BJ (cell line): Measurements from ENCODE around the gene SNCG. TPM values are rescaled to one million over a fixed set of nuclear protein-coding genes. Genes with fewer than 3 reads are reported as not detected.
"Not testable (repeated sequence)": the region's sequence is repeated elsewhere in the genome, so short reads cannot be mapped to it uniquely, and the experiment has no call there.

Experiments
- CTCF ChIA-PET: fragments of 350-600 bp; formaldehyde crosslinking; extraction: SDS; loops from one replicate; lab custom pipeline; 2021; ENCODE audit warnings: antibody characterized with exemption, inconsistent platforms; lab: Yijun Ruan, JAX
- POLR2A ChIA-PET: fragments of 300-600 bp; sonication (Branson Sonifier 250); formaldehyde crosslinking; extraction: SDS; loops from one replicate; lab custom pipeline; 2021; ENCODE audit warnings: antibody characterized with exemption; lab: Charles Lee
- DNase-seq: peaks from one replicate; pipeline ENCODE4 v3.0.0-alpha.2; 2011; ENCODE audit warnings: low read depth
- H3K27me3 ChIP-seq: 2 replicates; pipeline ENCODE4 v1.6.0; 2011; ENCODE audit warnings: low read length; ENCODE audit not compliant: control insufficient read depth, insufficient read depth
- H3K36me3 ChIP-seq: 2 replicates; pipeline ENCODE4 v1.5.1; 2011; ENCODE audit warnings: low read length; ENCODE audit not compliant: control insufficient read depth, insufficient read depth
- H3K4me3 ChIP-seq: 2 replicates; pipeline ENCODE4 v1.5.1; 2011; ENCODE audit warnings: low read depth, mild to moderate bottlenecking, control low read depth, low read length
- polyA plus RNA-seq: library from polyadenylated mRNA; depleted of rRNA; stranded (reverse); fragments of >200 nt; gene quantifications from 2 replicates; pipeline ENCODE4 v1.2.3, GENCODE V29; 2011
- TF ChIP-seq, protein P1 (sequence below): IDR thresholded peaks from 2 replicates; pipeline ENCODE4 v1.5.1; 2011; ENCODE audit warnings: low read depth, mild to moderate bottlenecking, control low read depth, inconsistent platforms, low read length, moderate library complexity; ENCODE audit not compliant: insufficient read depth

SNCG gene
- polyA plus RNA-seq, 1 experiment = 9.7 TPM

DNA sequence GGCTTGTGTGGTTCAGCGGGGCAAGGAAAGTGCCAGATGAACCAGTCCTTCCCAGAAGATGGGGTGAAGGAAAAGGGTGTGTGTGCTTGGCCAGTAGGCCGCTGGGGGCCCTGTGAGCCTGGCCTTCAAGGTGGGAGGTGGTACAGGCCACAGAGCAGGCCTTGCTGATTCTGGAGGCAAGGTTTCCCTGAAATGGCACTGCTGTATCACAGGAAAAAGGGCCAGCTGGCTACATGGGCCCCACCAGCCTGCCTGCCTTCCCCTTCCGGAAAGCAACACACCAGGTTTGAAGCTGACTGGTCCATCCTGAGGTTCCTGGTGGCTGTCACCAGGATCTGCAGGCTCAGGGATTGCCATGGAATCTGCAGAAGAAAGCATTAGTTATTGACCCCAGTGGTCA is 13.5 kb upstream of the SNCG start:
- no peaks in the 10 kb centered on the region for H3K36me3 ChIP-seq
- no peak overlapping the region for H3K4me3 ChIP-seq
- H3K27me3 ChIP-seq = no peaks in the 10 kb centered on the region
- CTCF ChIA-PET = interaction anchor here (1.3 to 15.4 kb wide), 2 partner anchors 12 to 17 kb away, joined by 4 to 346 read pairs; partner anchors contain the start of genes ADIRF, MMRN2 and SNCG
- TF ChIP-seq, protein P1, sequence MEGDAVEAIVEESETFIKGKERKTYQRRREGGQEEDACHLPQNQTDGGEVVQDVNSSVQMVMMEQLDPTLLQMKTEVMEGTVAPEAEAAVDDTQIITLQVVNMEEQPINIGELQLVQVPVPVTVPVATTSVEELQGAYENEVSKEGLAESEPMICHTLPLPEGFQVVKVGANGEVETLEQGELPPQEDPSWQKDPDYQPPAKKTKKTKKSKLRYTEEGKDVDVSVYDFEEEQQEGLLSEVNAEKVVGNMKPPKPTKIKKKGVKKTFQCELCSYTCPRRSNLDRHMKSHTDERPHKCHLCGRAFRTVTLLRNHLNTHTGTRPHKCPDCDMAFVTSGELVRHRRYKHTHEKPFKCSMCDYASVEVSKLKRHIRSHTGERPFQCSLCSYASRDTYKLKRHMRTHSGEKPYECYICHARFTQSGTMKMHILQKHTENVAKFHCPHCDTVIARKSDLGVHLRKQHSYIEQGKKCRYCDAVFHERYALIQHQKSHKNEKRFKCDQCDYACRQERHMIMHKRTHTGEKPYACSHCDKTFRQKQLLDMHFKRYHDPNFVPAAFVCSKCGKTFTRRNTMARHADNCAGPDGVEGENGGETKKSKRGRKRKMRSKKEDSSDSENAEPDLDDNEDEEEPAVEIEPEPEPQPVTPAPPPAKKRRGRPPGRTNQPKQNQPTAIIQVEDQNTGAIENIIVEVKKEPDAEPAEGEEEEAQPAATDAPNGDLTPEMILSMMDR = no peak
- no peak for DNase-seq
- POLR2A ChIA-PET = no interaction called here

DNA sequence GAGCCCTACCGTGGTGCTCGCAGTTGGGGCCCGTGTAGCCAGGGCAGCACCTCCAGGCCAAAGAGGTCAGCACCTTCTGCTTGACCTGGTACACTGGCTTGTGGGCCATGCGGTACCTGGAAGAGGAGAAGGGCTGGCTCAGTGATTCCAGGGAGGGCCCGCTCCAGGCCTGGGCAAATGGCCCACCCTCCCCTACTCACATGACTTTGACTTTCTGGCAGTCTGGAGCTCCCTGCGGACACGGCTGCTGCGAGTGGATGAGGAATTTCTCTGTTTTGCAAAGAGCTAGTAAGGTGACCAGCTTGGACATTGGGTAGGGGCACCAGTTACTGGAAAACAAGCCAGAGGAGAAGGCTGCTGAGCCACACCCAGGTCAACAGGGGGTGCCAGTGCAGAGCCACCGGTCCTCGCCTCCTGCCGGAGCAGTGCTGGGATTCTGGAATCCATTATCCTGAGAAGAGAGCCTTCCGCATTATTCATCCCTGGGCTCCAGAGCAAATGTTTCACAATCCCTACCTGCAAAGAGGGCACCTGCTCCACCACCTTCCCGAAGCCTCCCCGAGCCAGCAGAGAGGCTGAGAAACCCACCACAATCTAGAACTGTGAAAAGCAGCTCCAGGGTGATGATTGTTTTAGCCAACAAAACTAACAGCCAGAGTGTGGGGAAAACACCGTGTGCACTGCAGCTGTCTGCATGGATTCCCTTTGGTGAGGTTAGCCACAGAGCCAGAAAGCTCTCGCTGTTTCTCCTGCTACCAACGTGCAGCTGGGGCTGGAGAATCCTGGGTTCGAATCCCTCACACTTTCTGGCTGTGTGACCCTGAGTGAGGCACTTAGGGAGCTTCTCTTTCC is 12.8 kb upstream of the SNCG start:
- CTCF ChIA-PET = interaction anchor here (1.3 to 15.4 kb wide), 2 partner anchors 13 to 16 kb away, joined by 4 to 346 read pairs; partner anchors contain the start of genes ADIRF, MMRN2 and SNCG
- POLR2A ChIA-PET = no interaction called here
- H3K27me3 ChIP-seq = no peaks in the 10 kb centered on the region
- no peaks in the 10 kb centered on the region for H3K36me3 ChIP-seq
- no peak for DNase-seq
- no peak overlapping the region for H3K4me3 ChIP-seq
- TF ChIP-seq, protein P1 = peak; percentile 58

DNA sequence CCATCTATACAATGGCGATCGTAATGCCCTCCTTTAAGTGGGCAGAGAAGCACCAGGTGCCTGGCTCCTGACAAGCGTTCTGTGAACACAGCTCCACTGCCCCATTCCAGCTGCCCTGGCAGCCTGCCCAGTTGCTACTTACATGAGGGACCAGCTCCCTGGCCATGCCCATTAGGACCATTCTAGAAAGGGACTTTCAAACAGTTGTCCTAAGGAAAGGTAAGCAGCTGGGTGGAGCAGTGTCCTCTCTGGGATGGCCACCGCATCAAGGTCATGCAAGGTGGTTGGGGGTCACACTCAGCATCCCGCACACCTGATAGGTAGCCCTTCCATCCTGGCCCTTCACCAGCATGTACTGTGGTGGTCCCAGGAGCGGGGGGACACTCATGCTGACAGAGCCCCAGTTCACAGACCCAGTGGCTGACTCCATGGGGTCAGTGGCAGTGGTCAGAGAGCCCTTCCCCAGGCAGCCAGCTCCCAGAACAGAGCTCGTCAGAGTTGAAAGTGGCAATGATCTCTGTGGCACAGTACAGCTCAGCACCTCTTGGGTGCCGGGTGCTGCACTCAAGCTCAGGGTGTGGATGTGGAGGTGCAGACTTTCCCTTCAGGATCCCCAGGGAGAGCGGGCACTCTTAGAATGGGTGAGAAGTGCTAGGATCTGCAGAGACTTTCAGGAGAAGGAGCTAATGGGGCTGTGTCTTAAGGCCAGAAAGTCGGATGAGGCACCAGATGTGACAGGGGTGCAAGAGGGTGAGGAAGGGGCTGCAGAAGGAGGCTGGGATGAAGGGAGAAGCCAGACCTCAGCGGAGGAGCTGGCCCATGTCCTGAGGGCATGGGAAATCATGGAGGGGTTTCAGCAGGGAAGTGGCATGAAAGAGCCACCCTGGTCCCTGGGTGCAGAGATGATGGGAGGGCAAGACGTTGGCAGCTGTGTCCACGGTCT is 11.9 kb upstream of the SNCG start:
- DNase-seq = no peak
- POLR2A ChIA-PET = no interaction called here
- CTCF ChIA-PET = interaction anchor here (0.9 to 15.4 kb wide), 3 partner anchors 14 to 282 kb away, joined by 3 to 346 read pairs (median 4); partner anchors contain the start of genes ADIRF, MMRN2 and SNCG

DNA sequence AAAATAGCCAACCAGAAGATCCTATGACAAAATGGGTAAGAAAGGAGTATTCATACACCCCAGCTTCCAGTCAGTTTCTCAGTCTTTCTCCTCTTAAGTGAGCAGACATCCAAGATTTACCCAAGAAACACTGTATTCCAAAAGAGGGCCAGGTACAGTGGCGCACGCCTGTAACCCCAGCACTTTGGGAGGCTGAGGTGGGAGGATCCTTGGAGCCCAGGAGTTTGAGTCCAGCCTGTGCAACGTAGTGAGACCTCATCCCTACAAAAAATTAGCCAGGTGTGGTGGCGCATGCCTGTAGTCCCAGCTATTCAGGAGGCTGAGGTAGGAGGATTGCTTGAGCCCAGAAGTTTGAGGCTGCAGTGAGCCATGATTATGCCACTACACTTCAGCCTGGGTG is 10.6 kb upstream of the SNCG start:
- DNase-seq, POLR2A ChIA-PET, H3K36me3 ChIP-seq, H3K4me3 ChIP-seq, H3K27me3 ChIP-seq: not testable (repeated sequence)
- CTCF ChIA-PET = interaction anchor here (0.6 to 15.4 kb wide), 5 partner anchors 8 to 106 kb away, joined by 3 to 346 read pairs (median 4); partner anchors contain the start of genes ADIRF, MMRN2 and SNCG

More for the DNA sequence above, 11.9 kb upstream of the SNCG start:
- TF ChIP-seq, protein P1 = no peak
- no peak overlapping the region for H3K4me3 ChIP-seq
- no peaks in the 10 kb centered on the region for H3K36me3 ChIP-seq
- no peaks in the 10 kb centered on the region for H3K27me3 ChIP-seq

DNA sequence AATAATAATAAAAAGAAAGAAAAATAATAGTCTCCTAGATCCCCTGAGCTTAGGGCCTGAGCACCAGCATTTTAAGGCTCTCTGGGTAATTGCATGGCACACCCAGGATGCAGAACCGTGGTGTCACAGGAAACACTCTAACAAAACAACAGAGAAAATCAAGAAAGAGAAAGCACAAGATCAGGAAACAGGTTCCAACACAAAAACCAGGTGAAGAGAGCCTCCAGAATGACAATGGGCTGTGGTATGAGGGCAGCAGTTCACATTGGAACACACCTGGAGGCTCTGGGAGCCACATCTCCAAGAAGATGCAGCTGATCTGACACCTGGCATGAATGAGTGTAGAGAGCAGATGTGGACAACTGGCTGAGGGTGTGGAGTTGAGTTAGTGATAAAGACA is 8.1 kb upstream of the SNCG start:
- ChIA-PET POLR2A (no interaction called here), CTCF (interaction anchor here (2.2 to 2.4 kb wide), 2 partner anchors 10 to 11 kb away, joined by 8 to 14 read pairs; no protein-coding TSS in a partner anchor)
- TF ChIP-seq, protein P1 = no peak
- H3K27me3 ChIP-seq = no peaks in the 10 kb centered on the region
- DNase-seq = no peak
- H3K36me3 ChIP-seq = no peaks in the 10 kb centered on the region
- no peak overlapping the region for H3K4me3 ChIP-seq
